ENCODE measurements around the gene ITCH. TPM values are rescaled to one million over a fixed set of nuclear protein-coding genes. Genes with fewer than 3 reads are reported as not detected.
A peak's percentile ranks its signal among the peaks of the same experiment; 100 is the strongest.
"Not testable (repeated sequence)": the region's sequence is repeated elsewhere in the genome, so short reads cannot be mapped to it uniquely, and the experiment has no call there.

The ITCH gene
- total RNA-seq, 1 experiment from 2014 or later, result 68.3 TPM

GRCh38 chr20:34433391-34433790 lies 70.3 kb downstream of the ITCH start:
- Mint-ChIP-seq H3K4me3 (ENCODE audit: unreplicated experiment) (no peak overlapping the region), H3K4me1 (ENCODE audit: insufficient read depth, unreplicated experiment) (peaks cover 5% of the 10 kb centered on the region), H3K27ac (ENCODE audit: low read depth, unreplicated experiment) (no peak overlapping the region), H3K9me3 (ENCODE audit: unreplicated experiment) (no peaks in the 10 kb centered on the region), H3K36me3 (ENCODE audit: insufficient read depth, unreplicated experiment) (peaks cover 40% of the 10 kb centered on the region), H3K27me3 (ENCODE audit: insufficient read depth, unreplicated experiment) (no peaks in the 10 kb centered on the region)
- DNase-seq (ENCODE audit: unreplicated experiment), result no peak
- BruUV-seq (replicated peaks), result no TSS peak
- TF ChIP-seq, protein P1, sequence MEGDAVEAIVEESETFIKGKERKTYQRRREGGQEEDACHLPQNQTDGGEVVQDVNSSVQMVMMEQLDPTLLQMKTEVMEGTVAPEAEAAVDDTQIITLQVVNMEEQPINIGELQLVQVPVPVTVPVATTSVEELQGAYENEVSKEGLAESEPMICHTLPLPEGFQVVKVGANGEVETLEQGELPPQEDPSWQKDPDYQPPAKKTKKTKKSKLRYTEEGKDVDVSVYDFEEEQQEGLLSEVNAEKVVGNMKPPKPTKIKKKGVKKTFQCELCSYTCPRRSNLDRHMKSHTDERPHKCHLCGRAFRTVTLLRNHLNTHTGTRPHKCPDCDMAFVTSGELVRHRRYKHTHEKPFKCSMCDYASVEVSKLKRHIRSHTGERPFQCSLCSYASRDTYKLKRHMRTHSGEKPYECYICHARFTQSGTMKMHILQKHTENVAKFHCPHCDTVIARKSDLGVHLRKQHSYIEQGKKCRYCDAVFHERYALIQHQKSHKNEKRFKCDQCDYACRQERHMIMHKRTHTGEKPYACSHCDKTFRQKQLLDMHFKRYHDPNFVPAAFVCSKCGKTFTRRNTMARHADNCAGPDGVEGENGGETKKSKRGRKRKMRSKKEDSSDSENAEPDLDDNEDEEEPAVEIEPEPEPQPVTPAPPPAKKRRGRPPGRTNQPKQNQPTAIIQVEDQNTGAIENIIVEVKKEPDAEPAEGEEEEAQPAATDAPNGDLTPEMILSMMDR (IDR thresholded peaks at IDR 0.05; ENCODE audit: unreplicated experiment), result no peak
- ChIA-PET CTCF (interaction anchor here (0.7 to 1.7 kb wide), 2 partner anchors 57 to 121 kb away, joined by 3 to 5 read pairs; no protein-coding TSS in a partner anchor), POLR2A (no interaction called here)
- intact Hi-C loops (cut with micrococcal nuclease), result no loop called here

DNA sequence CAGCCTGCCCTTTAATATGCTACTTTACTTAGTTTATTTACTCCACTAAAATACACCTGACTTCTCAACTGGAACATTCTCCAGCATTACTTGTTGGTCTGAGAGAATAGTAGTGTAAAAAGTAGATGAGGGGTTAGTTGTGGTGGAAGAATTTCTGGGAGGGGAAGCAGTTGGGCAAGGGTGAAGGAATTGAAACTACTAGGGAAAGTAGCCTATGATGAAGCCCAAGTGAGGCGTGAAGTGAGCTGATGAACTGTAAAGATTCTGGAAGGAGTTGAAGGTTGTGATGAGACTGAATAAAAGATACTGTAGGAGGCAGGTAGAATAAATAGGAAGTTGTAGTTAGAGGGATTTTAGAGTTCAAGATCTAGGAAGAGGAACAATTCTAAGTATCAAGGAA lies 72.5 kb downstream of the ITCH start:
- BruUV-seq (replicated peaks), result no TSS peak
- Mint-ChIP-seq H3K36me3 (ENCODE audit: insufficient read depth, unreplicated experiment) (peaks cover 45% of the 10 kb centered on the region), H3K27ac (ENCODE audit: low read depth, unreplicated experiment) (peak overlapping the region; percentile 68), H3K4me3 (ENCODE audit: unreplicated experiment) (no peak overlapping the region), H3K27me3 (ENCODE audit: insufficient read depth, unreplicated experiment) (no peaks in the 10 kb centered on the region), H3K4me1 (ENCODE audit: insufficient read depth, unreplicated experiment) (peaks cover 5% of the 10 kb centered on the region), H3K9me3 (ENCODE audit: unreplicated experiment) (no peaks in the 10 kb centered on the region)
- CTCF ChIA-PET, result interaction anchor here (3.6 kb wide), 1 partner anchor 123 kb away, joined by 27 read pairs; no protein-coding TSS in a partner anchor
- TF ChIP-seq, protein P1 (IDR thresholded peaks at IDR 0.05; ENCODE audit: unreplicated experiment), result no peak
- POLR2A ChIA-PET, result no interaction called here
- DNase-seq (ENCODE audit: unreplicated experiment), result no peak
- intact Hi-C loops (cut with micrococcal nuclease), result no loop called here

DNA sequence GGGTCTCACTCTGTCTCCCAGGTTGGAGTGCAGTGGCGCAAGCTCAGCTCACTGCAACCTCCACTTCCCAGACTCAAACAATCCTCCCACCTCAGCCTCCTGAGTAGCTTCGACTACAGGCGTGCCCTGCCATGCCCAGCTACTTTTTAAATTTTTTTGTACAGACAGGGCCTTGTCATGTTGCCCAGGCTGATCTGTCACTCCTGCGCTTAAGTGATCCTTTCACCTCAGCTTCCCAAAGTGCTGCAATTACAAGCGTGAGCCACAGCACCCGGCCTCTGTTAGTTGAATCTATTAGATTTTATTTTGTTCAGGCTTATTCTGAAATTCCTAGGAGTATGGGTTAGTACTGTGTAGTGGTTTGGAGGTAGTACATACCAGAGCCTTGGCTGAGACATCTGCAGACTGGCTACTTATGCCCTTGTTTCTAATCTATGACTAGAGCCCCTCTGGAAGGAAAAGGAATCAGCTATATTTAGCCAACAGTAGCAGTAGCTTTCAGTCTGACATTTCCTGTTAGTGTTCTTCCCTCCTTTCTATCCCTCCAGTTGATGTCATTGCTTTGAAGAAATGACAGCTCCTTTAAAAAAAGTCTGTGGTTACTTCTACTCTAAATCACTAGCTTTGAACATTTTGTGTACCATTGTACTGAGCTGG lies 74.4 kb downstream of the ITCH start:
- peaks cover 59% of the 10 kb centered on the region for H3K36me3 Mint-ChIP-seq (ENCODE audit: insufficient read depth, unreplicated experiment)
- H3K4me1 Mint-ChIP-seq (ENCODE audit: insufficient read depth, unreplicated experiment), result peaks cover 5% of the 10 kb centered on the region
- no peak overlapping the region for H3K4me3 Mint-ChIP-seq (ENCODE audit: unreplicated experiment)
- CTCF ChIA-PET, result interaction anchor here (0.7 to 3.6 kb wide), 7 partner anchors 9 to 125 kb away, joined by 3 to 27 read pairs (median 4); no protein-coding TSS in a partner anchor
- TF ChIP-seq, protein P1 (IDR thresholded peaks at IDR 0.05; ENCODE audit: unreplicated experiment), result no peak
- no peak overlapping the region for H3K27ac Mint-ChIP-seq (ENCODE audit: low read depth, unreplicated experiment)
- BruUV-seq (replicated peaks), result no TSS peak
- intact Hi-C loops (cut with micrococcal nuclease), result no loop called here
- POLR2A ChIA-PET, result interaction anchor here (0.7 to 1.5 kb wide), 6 partner anchors 13 to 134 kb away, joined by 3 to 6 read pairs (median 3); partner anchors contain the start of gene AHCY
- no peaks in the 10 kb centered on the region for H3K27me3 Mint-ChIP-seq (ENCODE audit: insufficient read depth, unreplicated experiment)
- H3K9me3 Mint-ChIP-seq (ENCODE audit: unreplicated experiment), result no peaks in the 10 kb centered on the region
- no peak for DNase-seq (ENCODE audit: unreplicated experiment)

DNA sequence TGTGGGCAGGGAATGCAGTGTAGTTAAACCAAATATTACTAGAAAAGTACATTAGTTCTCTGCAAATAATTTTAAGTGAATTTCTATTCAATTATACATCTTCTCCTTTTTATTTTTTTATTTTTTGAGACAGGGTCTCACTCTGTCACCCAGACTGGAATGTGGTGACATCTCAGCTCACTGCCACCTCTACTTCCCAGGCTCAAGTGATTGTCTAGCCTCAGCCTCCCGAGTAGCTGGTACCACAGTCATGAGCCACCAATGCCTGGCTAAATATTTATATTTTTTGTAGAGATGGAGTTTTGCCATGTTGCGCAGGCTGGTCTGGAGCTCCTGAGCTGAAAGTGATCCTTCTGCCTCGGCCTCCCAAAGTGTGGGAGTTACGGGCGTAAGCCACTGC lies 76.1 kb downstream of the ITCH start:
- no peak for DNase-seq (ENCODE audit: unreplicated experiment)
- intact Hi-C loops (cut with micrococcal nuclease), result no loop called here
- no TSS peak for BruUV-seq (replicated peaks)
- Mint-ChIP-seq H3K27me3 (ENCODE audit: insufficient read depth, unreplicated experiment) (no peaks in the 10 kb centered on the region), H3K4me1 (ENCODE audit: insufficient read depth, unreplicated experiment) (peaks cover 5% of the 10 kb centered on the region), H3K36me3 (ENCODE audit: insufficient read depth, unreplicated experiment) (peaks cover 76% of the 10 kb centered on the region), H3K9me3 (ENCODE audit: unreplicated experiment) (no peaks in the 10 kb centered on the region), H3K27ac (ENCODE audit: low read depth, unreplicated experiment) (no peak overlapping the region), H3K4me3 (ENCODE audit: unreplicated experiment) (no peak overlapping the region)
- POLR2A ChIA-PET, result interaction anchor here (0.6 to 0.8 kb wide), 2 partner anchors 35 to 58 kb away, joined by 3 read pairs; no protein-coding TSS in a partner anchor
- CTCF ChIA-PET, result interaction anchor here (1.7 kb wide), 1 partner anchor 127 kb away, joined by 5 read pairs; no protein-coding TSS in a partner anchor
- TF ChIP-seq, protein P1 (IDR thresholded peaks at IDR 0.05; ENCODE audit: unreplicated experiment), result no peak

DNA sequence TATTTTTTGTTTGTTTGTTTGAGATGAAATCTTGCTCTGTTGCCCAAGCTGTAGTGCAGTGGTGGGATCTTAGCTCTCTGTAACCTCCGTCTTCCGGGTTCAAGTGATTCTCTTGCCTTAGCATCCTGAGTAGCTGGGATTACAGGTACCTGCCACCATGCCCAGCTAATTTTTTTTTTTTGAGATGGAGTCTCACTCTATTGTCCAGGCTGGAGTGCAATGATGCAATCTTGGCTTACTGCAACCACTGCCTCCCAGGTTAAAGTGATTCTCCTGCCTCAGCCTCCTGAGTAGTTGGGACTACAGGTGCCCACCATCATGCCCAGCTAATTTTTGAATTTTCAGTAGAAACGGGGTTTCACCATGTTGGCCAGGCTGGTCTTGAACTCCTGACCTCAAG lies 78.3 kb downstream of the ITCH start:
- H3K27ac Mint-ChIP-seq (ENCODE audit: low read depth, unreplicated experiment); DNase-seq (ENCODE audit: unreplicated experiment); H3K27me3 Mint-ChIP-seq (ENCODE audit: insufficient read depth, unreplicated experiment); BruUV-seq (replicated peaks); H3K4me1 Mint-ChIP-seq (ENCODE audit: insufficient read depth, unreplicated experiment); H3K4me3 Mint-ChIP-seq (ENCODE audit: unreplicated experiment); H3K9me3 Mint-ChIP-seq (ENCODE audit: unreplicated experiment); intact Hi-C loops (cut with micrococcal nuclease): not testable (repeated sequence)
- H3K36me3 Mint-ChIP-seq (ENCODE audit: insufficient read depth, unreplicated experiment), result peaks cover 85% of the 10 kb centered on the region
- POLR2A ChIA-PET, result interaction anchor here (0.7 kb wide), 1 partner anchor 10 kb away, joined by 4 read pairs; no protein-coding TSS in a partner anchor
- CTCF ChIA-PET, result interaction anchor here (2.9 kb wide), 1 partner anchor 128 kb away, joined by 12 read pairs; no protein-coding TSS in a partner anchor
